A549 (cell line): Measurements from ENCODE around the gene UGT1A4. TPM values are rescaled to one million over a fixed set of nuclear protein-coding genes. Genes with fewer than 3 reads are reported as not detected.

Experiments used
- ATAC-seq, 2 experiments: fragments of 200-7000 bp in 1 of 2; fragments of >200 bp in 1 of 2; cut with Nextera tagmentation in 1 of 2; cut with Tn5 transposase in 1 of 2; 3 replicates each; pipeline versions ENCODE4 v1.8.0 to v1.9.1; 2018 to 2020; ENCODE audit warnings: mild to moderate bottlenecking in 1 of 2, moderate library complexity in 1 of 2
- CTCF ChIA-PET: fragments of 300-600 bp; sonication (Branson Sonifier 250); formaldehyde crosslinking; extraction: SDS; loops from one replicate; lab custom pipeline; 2021; ENCODE audit warnings: antibody characterized with exemption, inconsistent platforms; lab: Yijun Ruan, JAX
- POLR2A ChIA-PET: fragments of 350-600 bp; formaldehyde crosslinking; extraction: SDS; loops from one replicate; lab custom pipeline; 2021; ENCODE audit warnings: antibody characterized with exemption, inconsistent platforms; lab: Yijun Ruan, JAX
- DNase-seq, 2 experiments: peaks; one replicate each; pipeline versions ENCODE4 v3.0.0 to v3.0.0-alpha.2; 2011 to 2016; ENCODE audit warnings: low read depth in 1 of 2, low spot score in 1 of 2
- FAIRE-seq: peaks from 2 replicates; lab custom pipeline; 2011; peaks lifted over from hg19 to GRCh38; lab: Jason Lieb, UNC
- H3K27ac ChIP-seq, 2 experiments: fragments of >200 bp; sonication (Bioruptor Twin); formaldehyde crosslinking; 3 replicates each; pipeline ENCODE4 v1.5.1; 2016 to 2017
- H3K4me1 ChIP-seq: fragments of >200 bp; sonication (Bioruptor Twin); formaldehyde crosslinking; 3 replicates; pipeline ENCODE4 v1.6.1; 2016
- H3K4me2 ChIP-seq: fragments of >200 bp; sonication (Bioruptor Twin); formaldehyde crosslinking; 3 replicates; pipeline ENCODE4 v1.6.1; 2016
- H3K4me3 ChIP-seq: fragments of >200 bp; sonication (Bioruptor Twin); formaldehyde crosslinking; 3 replicates; pipeline ENCODE4 v1.5.1; 2016
- H3K9me3 ChIP-seq: fragments of >200 bp; sonication (Bioruptor Twin); formaldehyde crosslinking; 3 replicates; pipeline ENCODE4 v1.6.1; 2016
- ATOH8 ChIP-seq: fragments of 250-450 bp; sonication (Bioruptor Pico); IDR thresholded peaks from 2 replicates; pipeline ENCODE4 v1.5.0; 2020; ENCODE audit warnings: low read depth, mild to moderate bottlenecking, moderate library complexity
- BCL3 ChIP-seq: fragments of >200 bp; sonication (Bioruptor Twin); formaldehyde crosslinking; IDR thresholded peaks from 3 replicates; pipeline ENCODE4 v1.6.1; 2016
- BHLHE40 ChIP-seq: IDR thresholded peaks from 2 replicates; pipeline ENCODE4 v1.6.1; 2012; ENCODE audit warnings: low read depth, low read length, inconsistent platforms
- CBX8 ChIP-seq: fragments of 200-600 bp; sonication (generic); IDR thresholded peaks from 2 replicates; pipeline ENCODE4 v1.6.1; 2016
- CHD2 ChIP-seq: fragments of 150-350 bp; IDR thresholded peaks from 2 replicates; pipeline ENCODE4 v1.6.1; 2014; ENCODE audit warnings: low read length; ENCODE audit not compliant: partially characterized antibody
- CHD4 ChIP-seq: fragments of 200-600 bp; sonication (generic); IDR thresholded peaks from 2 replicates; pipeline ENCODE4 v1.6.1; 2016; ENCODE audit warnings: antibody characterized with exemption, mild to moderate bottlenecking, borderline replicate concordance
- EHF ChIP-seq: fragments of 250-450 bp; sonication (Bioruptor Pico); IDR thresholded peaks from 2 replicates; pipeline ENCODE4 v1.5.0; 2020; ENCODE audit warnings: mild to moderate bottlenecking
- ELK1 ChIP-seq: fragments of 150-350 bp; IDR thresholded peaks from 2 replicates; pipeline ENCODE4 v1.6.1; 2014; ENCODE audit warnings: low read depth, mild to moderate bottlenecking, low read length
- ESRRA ChIP-seq: fragments of 150-350 bp; IDR thresholded peaks from 2 replicates; pipeline ENCODE4 v1.6.1; 2014; ENCODE audit warnings: mild to moderate bottlenecking, low read length, borderline replicate concordance
- FOSL2 ChIP-seq, 2 experiments: fragments of 450-650 bp in 1 of 2; fragments of >200 bp in 1 of 2; sonication (Bioruptor Twin) in 1 of 2; formaldehyde crosslinking; IDR thresholded peaks; 2 replicates each; pipeline versions ENCODE4 v1.5.0 to v1.6.1; 2016 to 2020; ENCODE audit warnings: mild to moderate bottlenecking in 1 of 2, moderate library complexity in 1 of 2
- GATA3 ChIP-seq: IDR thresholded peaks from 2 replicates; pipeline ENCODE4 v1.6.1; 2012; ENCODE audit warnings: borderline replicate concordance
- HEYL ChIP-seq: fragments of 250-450 bp; sonication (Bioruptor Pico); IDR thresholded peaks from 2 replicates; pipeline ENCODE4 v1.8.0; 2021; ENCODE audit warnings: mild to moderate bottlenecking, moderate library complexity
- HOXB13 ChIP-seq: fragments of 250-450 bp; sonication (Bioruptor Pico); IDR thresholded peaks from 2 replicates; pipeline ENCODE4 v1.5.0; 2020; ENCODE audit warnings: low read depth, mild to moderate bottlenecking, moderate library complexity
- HOXB5 ChIP-seq: fragments of 250-450 bp; sonication (Bioruptor Pico); IDR thresholded peaks from 2 replicates; pipeline ENCODE4 v1.5.0; 2020; ENCODE audit warnings: mild to moderate bottlenecking, moderate library complexity
- JUN ChIP-seq, 2 experiments: fragments of >200 bp; sonication (Bioruptor Twin); formaldehyde crosslinking; IDR thresholded peaks; 2 replicates in 1 of 2; 3 replicates in 1 of 2; pipeline ENCODE4 v1.6.1; 2016 to 2017
- MAX ChIP-seq: IDR thresholded peaks from 2 replicates; pipeline ENCODE4 v1.6.1; 2012
- MYC ChIP-seq: IDR thresholded peaks from 2 replicates; pipeline ENCODE4 v1.6.1; 2012; ENCODE audit warnings: mild to moderate bottlenecking, inconsistent platforms, low read length, improper control_type of control experiment, borderline replicate concordance
- NFE2L2 ChIP-seq: fragments of 150-350 bp; conservative IDR thresholded peaks from 2 replicates; pipeline ENCODE4 v1.6.1; 2014; ENCODE audit warnings: low read length
- NR3C1 ChIP-seq: fragments of >200 bp; sonication (Bioruptor Twin); formaldehyde crosslinking; IDR thresholded peaks from 3 replicates; pipeline ENCODE4 v1.6.1; 2017
- PBX3 ChIP-seq: IDR thresholded peaks from 2 replicates; pipeline ENCODE4 v1.6.1; 2012
- POLR2A ChIP-seq: IDR thresholded peaks from 2 replicates; pipeline ENCODE4 v1.6.1; 2012; ENCODE audit warnings: mild to moderate bottlenecking, low read length
- POLR2AphosphoS2 ChIP-seq: conservative IDR thresholded peaks from 2 replicates; pipeline ENCODE4 v1.6.1; 2012; ENCODE audit warnings: low read length, improper control_type of control experiment, inconsistent platforms
- RAD21 ChIP-seq, 2 experiments: fragments of >200 bp in 1 of 2; sonication (Bioruptor Twin) in 1 of 2; formaldehyde crosslinking in 1 of 2; IDR thresholded peaks in 1 of 2; conservative IDR thresholded peaks in 1 of 2; 2 replicates in 1 of 2; 3 replicates in 1 of 2; pipeline ENCODE4 v1.6.1; 2012 to 2018; ENCODE audit warnings: inconsistent platforms in 1 of 2
- RARB ChIP-seq: fragments of 250-450 bp; sonication (Bioruptor Pico); IDR thresholded peaks from 2 replicates; pipeline ENCODE4 v1.8.0; 2021; ENCODE audit warnings: mild to moderate bottlenecking, moderate library complexity
- RCOR1 ChIP-seq: fragments of 150-350 bp; IDR thresholded peaks from 2 replicates; pipeline ENCODE4 v1.6.1; 2014; ENCODE audit warnings: antibody characterized with exemption, low read length, low read depth
- RFX5 ChIP-seq: fragments of 450-650 bp; IDR thresholded peaks from 2 replicates; pipeline ENCODE4 v1.7.1; 2014; ENCODE audit warnings: antibody characterized with exemption, mild to moderate bottlenecking, moderate library complexity
- TFCP2L1 ChIP-seq: fragments of 250-450 bp; sonication (Bioruptor Pico); IDR thresholded peaks from 2 replicates; pipeline ENCODE4 v1.5.0; 2021; ENCODE audit warnings: mild to moderate bottlenecking
- TP53 ChIP-seq: fragments of 250-450 bp; sonication (Bioruptor Pico); IDR thresholded peaks from 2 replicates; pipeline ENCODE4 v1.5.0; 2021; ENCODE audit warnings: mild to moderate bottlenecking, moderate library complexity
- USF2 ChIP-seq: fragments of 450-650 bp; IDR thresholded peaks from 2 replicates; pipeline ENCODE4 v1.6.1; 2014; ENCODE audit warnings: antibody characterized with exemption
- ZNF302 ChIP-seq: fragments of 250-450 bp; sonication (Bioruptor Pico); IDR thresholded peaks from 2 replicates; pipeline ENCODE4 v1.9.0; 2021; ENCODE audit warnings: inconsistent platforms, mild to moderate bottlenecking, moderate library complexity
- WGBS: methylation state at CpG from one replicate; pipeline ENCODE4 v1.1.6; 2017; ENCODE audit errors: missing lambda C conversion rate; 5-methylcytosine and 5-hydroxymethylcytosine counted together
- polyA plus RNA-seq, 4 experiments: library from polyadenylated mRNA; depleted of rRNA in 3 of 4; stranded (reverse); fragments of >200 nt; fragmentation: RNase III in 1 of 4; extraction: RNeasy Plus Mini Kit Qiagen cat#74134 plus additional on column Dnase treatment in 1 of 4; gene quantifications; 2 replicates in 3 of 4; 3 replicates in 1 of 4; pipeline ENCODE4 v1.2.3, GENCODE V29; 2011 to 2017

Gene UGT1A4
- polyA plus RNA-seq, 2 of the 4 experiments (the other 2 are of a cell fraction): 0.13 to 0.14 TPM

GRCh38 chr2:233672886-233673285, 45.6 kb upstream of the UGT1A4 start:
- Histone ChIP-seq H3K4me2 (no peak overlapping the region), H3K4me3 (no peak overlapping the region), H3K27ac (peak overlapping the region; percentile 82 to 90; a peak in 4 of 6 replicates), H3K4me1 (peaks cover 28% of the 10 kb centered on the region), H3K9me3 (peaks cover 30% of the 10 kb centered on the region)
- no peak for ATAC-seq
- WGBS: 84% methylated on average over 3 of the region's 3 CpGs
- DNase-seq: no peak
- no peak for TF ChIP-seq HOXB5 (CRISPR knock-in tag)
- TF ChIP-seq ZNF302: no peak
- TF ChIP-seq RCOR1: no peak
- TF ChIP-seq HOXB13 (CRISPR knock-in tag): no peak
- no peak for TF ChIP-seq RAD21 (conservative IDR thresholded peaks at IDR 0.05 in 1 of 2, IDR thresholded peaks at IDR 0.05 in 1 of 2)
- FAIRE-seq: no peak
- CTCF ChIA-PET: no interaction called here
- POLR2A ChIA-PET: no interaction called here

GRCh38 chr2:233673896-233674295, 44.6 kb upstream of the UGT1A4 start:
- H3K4me2 ChIP-seq: no peak overlapping the region
- POLR2A ChIA-PET: no interaction called here
- TF ChIP-seq CHD4: no peak
- TF ChIP-seq JUN (IDR thresholded peaks at IDR 0.05): no peak
- no peak for TF ChIP-seq HEYL (CRISPR knock-in tag)
- no peak for TF ChIP-seq MYC
- TF ChIP-seq TP53 (CRISPR knock-in tag): no peak
- no peak for TF ChIP-seq NR3C1
- no peak for TF ChIP-seq BHLHE40
- TF ChIP-seq ELK1: no peak
- TF ChIP-seq CBX8: no peak
- no peak for TF ChIP-seq GATA3
- no peak for TF ChIP-seq CHD2
- no peak for TF ChIP-seq RFX5
- TF ChIP-seq HOXB13 (CRISPR knock-in tag): no peak
- no peak for TF ChIP-seq RARB (CRISPR knock-in tag)
- no peak for TF ChIP-seq POLR2A
- no peak for TF ChIP-seq PBX3
- no peak for TF ChIP-seq ESRRA
- H3K4me1 ChIP-seq: peaks cover 27% of the 10 kb centered on the region
- peaks cover 25% of the 10 kb centered on the region for H3K9me3 ChIP-seq
- ATAC-seq: no peak
- H3K27ac ChIP-seq: peak overlapping the region; percentile 82 to 85
- CTCF ChIA-PET: no interaction called here
- peak; percentile 36 for FAIRE-seq
- no peak for DNase-seq
- no peak overlapping the region for H3K4me3 ChIP-seq

GRCh38 chr2:233674314-233674713, 44.2 kb upstream of the UGT1A4 start:
- FAIRE-seq (no peak), ATAC-seq (no peak), DNase-seq (no peak)
- no peak overlapping the region for H3K4me3 ChIP-seq
- H3K4me2 ChIP-seq: no peak overlapping the region
- peaks cover 25% of the 10 kb centered on the region for H3K9me3 ChIP-seq
- POLR2A ChIA-PET: no interaction called here
- peaks cover 23% of the 10 kb centered on the region for H3K4me1 ChIP-seq
- CTCF ChIA-PET: no interaction called here
- TF ChIP-seq POLR2AphosphoS2 (no peak), MAX (no peak), ATOH8 (CRISPR knock-in tag) (no peak), FOSL2 (IDR thresholded peaks at IDR 0.05) (no peak), FOSL2 (CRISPR knock-in tag; IDR thresholded peaks at IDR 0.05) (no peak), USF2 (no peak), BCL3 (no peak), TFCP2L1 (CRISPR knock-in tag) (no peak), NFE2L2 (no peak), EHF (CRISPR knock-in tag) (no peak)
- 36% methylated on average over 1 of the region's 1 CpG for WGBS
- peak overlapping the region; percentile 82 to 85 for H3K27ac ChIP-seq
